Measurements from ENCODE around the gene NOP16. TPM values are rescaled to one million over a fixed set of nuclear protein-coding genes. Genes with fewer than 3 reads are reported as not detected.

NOP16 gene
- total RNA-seq, 2 experiments from 2014 or later: 42.1 to 43.1 TPM

DNA sequence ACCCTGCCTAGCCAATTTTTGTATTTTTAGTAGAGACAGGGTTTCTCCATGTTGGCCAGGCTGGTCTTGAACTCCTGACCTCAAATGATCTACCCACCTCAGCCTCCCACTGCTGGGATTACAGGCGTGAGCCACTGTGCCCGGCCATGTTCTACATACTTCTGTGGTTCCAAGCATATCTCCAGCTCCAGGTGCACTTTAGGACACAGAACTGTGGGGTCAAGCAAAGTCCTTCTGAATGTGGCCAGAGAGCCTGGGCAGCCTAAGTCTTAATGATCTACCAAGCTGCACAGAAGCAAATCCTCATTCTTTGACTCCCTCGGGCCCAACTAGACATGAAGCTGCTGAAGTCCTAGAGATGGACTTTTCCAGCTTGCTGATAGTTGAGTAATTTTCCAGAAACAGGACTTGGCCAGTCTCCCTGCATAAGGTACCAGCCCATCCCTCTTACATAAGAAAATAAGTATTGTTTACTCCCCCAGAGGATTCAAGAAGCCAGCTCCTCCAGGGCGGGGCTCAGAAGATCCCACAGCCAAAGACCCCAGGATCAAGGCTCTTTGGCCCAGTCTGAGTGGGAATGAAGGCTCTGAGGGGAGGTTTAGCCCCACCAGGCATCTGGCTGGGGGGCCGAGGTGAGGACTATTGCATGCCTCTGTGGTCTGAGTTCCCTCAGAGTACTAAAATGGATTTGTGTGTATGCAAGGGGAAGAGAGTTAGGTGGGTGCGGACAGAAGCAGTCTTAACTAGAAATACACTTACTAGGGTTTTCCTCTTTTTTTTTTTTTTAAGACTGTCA is 19.3 kb upstream of the NOP16 start:
- Mint-ChIP-seq H3K27ac (no peak overlapping the region), H3K4me3 (no peak overlapping the region), H3K4me1 (ENCODE audit: low read depth) (peaks cover 11% of the 10 kb centered on the region), H3K27me3 (ENCODE audit: low read depth) (no peaks in the 10 kb centered on the region), H3K36me3 (ENCODE audit: low read depth) (peaks cover 9% of the 10 kb centered on the region), H3K9me3 (no peaks in the 10 kb centered on the region)
- CTCF ChIA-PET: interaction anchor here (1.1 to 1.5 kb wide), 2 partner anchors 9 to 16 kb away, joined by 3 to 4 read pairs; no protein-coding TSS in a partner anchor
- intact Hi-C loops (cut with micrococcal nuclease): no loop called here
- no peak for DNase-seq

- H3K4me1 Mint-ChIP-seq (ENCODE audit: low read depth): peaks cover 7% of the 10 kb centered on the region
- no peaks in the 10 kb centered on the region for H3K27me3 Mint-ChIP-seq (ENCODE audit: low read depth)
- H3K36me3 Mint-ChIP-seq (ENCODE audit: low read depth): peaks cover 9% of the 10 kb centered on the region
These were observed 18.1 kb upstream of the NOP16 start for GRCh38 chr5:176406436-176407052.

GRCh38 chr5:176405656-176406435 is 17.4 kb upstream of the NOP16 start:
- CTCF ChIA-PET: interaction anchor here (0.7 to 1.5 kb wide), 3 partner anchors 11 to 102 kb away, joined by 3 to 4 read pairs (median 4); no protein-coding TSS in a partner anchor
- H3K9me3 Mint-ChIP-seq: no peaks in the 10 kb centered on the region
- no peak for DNase-seq
- H3K4me1 Mint-ChIP-seq (ENCODE audit: low read depth): peaks cover under 1% of the 10 kb centered on the region
- no peak overlapping the region for H3K27ac Mint-ChIP-seq
- peaks cover 9% of the 10 kb centered on the region for H3K36me3 Mint-ChIP-seq (ENCODE audit: low read depth)
- no peak overlapping the region for H3K4me3 Mint-ChIP-seq
- intact Hi-C loops (cut with micrococcal nuclease): no loop called here
- H3K27me3 Mint-ChIP-seq (ENCODE audit: low read depth): no peaks in the 10 kb centered on the region

More at GRCh38 chr5:176406436-176407052, 18.1 kb upstream of the NOP16 start:
- CTCF ChIA-PET: interaction anchor here (1.1 to 1.5 kb wide), 2 partner anchors 11 to 15 kb away, joined by 3 to 4 read pairs; no protein-coding TSS in a partner anchor
- H3K4me3 Mint-ChIP-seq: no peak overlapping the region
- intact Hi-C loops (cut with micrococcal nuclease): no loop called here
- no peaks in the 10 kb centered on the region for H3K9me3 Mint-ChIP-seq
- DNase-seq: no peak
- no peak overlapping the region for H3K27ac Mint-ChIP-seq

GRCh38 chr5:176401281-176402205 is 13.1 kb upstream of the NOP16 start:
- Mint-ChIP-seq H3K4me3 (no peak overlapping the region), H3K9me3 (no peaks in the 10 kb centered on the region)
- CTCF ChIA-PET: no interaction called here

GRCh38 chr5:176400382-176401156 is 12.2 kb upstream of the NOP16 start:
- H3K4me3 Mint-ChIP-seq: no peak overlapping the region
- CTCF ChIA-PET: interaction anchor here (0.6 to 0.8 kb wide), 2 partner anchors 30 to 46 kb away, joined by 3 to 5 read pairs; no protein-coding TSS in a partner anchor
- no peak for DNase-seq
- intact Hi-C loops (cut with micrococcal nuclease): no loop called here
- H3K9me3 Mint-ChIP-seq: no peaks in the 10 kb centered on the region
- peaks cover 6% of the 10 kb centered on the region for H3K36me3 Mint-ChIP-seq (ENCODE audit: low read depth)
- no peaks in the 10 kb centered on the region for H3K27me3 Mint-ChIP-seq (ENCODE audit: low read depth)
- no peak overlapping the region for H3K27ac Mint-ChIP-seq
- no peaks in the 10 kb centered on the region for H3K4me1 Mint-ChIP-seq (ENCODE audit: low read depth)

More at GRCh38 chr5:176401281-176402205, 13.1 kb upstream of the NOP16 start:
- intact Hi-C loops (cut with micrococcal nuclease): no loop called here
- Mint-ChIP-seq H3K27ac (no peak overlapping the region), H3K36me3 (ENCODE audit: low read depth) (peaks cover 8% of the 10 kb centered on the region), H3K4me1 (ENCODE audit: low read depth) (no peaks in the 10 kb centered on the region), H3K27me3 (ENCODE audit: low read depth) (no peaks in the 10 kb centered on the region)
- DNase-seq: no peak

DNA sequence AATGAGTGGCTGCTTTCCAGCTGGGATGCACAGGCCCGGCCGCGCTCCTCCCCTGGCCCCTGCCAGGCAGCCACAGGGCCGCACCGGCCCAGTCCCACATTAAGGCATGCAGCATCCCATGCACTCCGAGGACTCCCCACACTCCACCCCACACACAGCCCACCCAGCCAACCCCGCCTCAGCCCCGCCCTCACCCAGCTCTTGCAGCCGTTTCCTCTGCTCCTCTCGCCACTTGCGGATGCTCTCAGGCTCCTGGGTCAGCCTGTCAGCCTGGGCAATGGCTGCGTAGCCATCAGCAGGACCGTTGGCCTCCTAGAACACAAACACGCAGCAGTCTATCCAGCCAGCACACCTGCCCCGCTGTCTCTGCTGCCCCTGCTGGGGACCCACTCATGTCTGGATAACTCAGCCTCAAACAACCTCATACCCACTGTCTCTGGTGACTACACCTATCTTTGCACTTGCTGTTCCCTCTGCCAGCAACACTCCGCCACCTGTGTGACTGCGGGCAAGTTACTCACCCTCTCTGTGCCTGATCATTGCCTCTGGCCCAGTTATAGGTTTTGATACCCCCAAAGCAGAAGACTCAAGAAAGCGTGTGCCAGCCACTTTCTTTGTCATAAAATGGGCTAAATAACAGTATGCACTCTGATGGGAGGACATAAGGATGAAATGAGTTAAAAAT is 9.5 kb upstream of the NOP16 start:
- CTCF ChIA-PET: no interaction called here
- peaks cover 6% of the 10 kb centered on the region for H3K36me3 Mint-ChIP-seq (ENCODE audit: low read depth)
- H3K27me3 Mint-ChIP-seq (ENCODE audit: low read depth): no peaks in the 10 kb centered on the region
- intact Hi-C loops (cut with micrococcal nuclease): no loop called here
- no peaks in the 10 kb centered on the region for H3K4me1 Mint-ChIP-seq (ENCODE audit: low read depth)
- no peaks in the 10 kb centered on the region for H3K9me3 Mint-ChIP-seq
- H3K27ac Mint-ChIP-seq: no peak overlapping the region
- H3K4me3 Mint-ChIP-seq: no peak overlapping the region
- no peak for DNase-seq

- intact Hi-C loops (cut with micrococcal nuclease): no loop called here
- Mint-ChIP-seq H3K4me1 (ENCODE audit: low read depth) (no peaks in the 10 kb centered on the region), H3K4me3 (no peak overlapping the region), H3K27me3 (ENCODE audit: low read depth) (no peaks in the 10 kb centered on the region), H3K9me3 (no peaks in the 10 kb centered on the region), H3K27ac (no peak overlapping the region), H3K36me3 (ENCODE audit: low read depth) (peaks cover 8% of the 10 kb centered on the region)
- CTCF ChIA-PET: no interaction called here
- no peak for DNase-seq
These were observed 7.9 kb upstream of the NOP16 start for GRCh38 chr5:176396330-176396729.

DNA sequence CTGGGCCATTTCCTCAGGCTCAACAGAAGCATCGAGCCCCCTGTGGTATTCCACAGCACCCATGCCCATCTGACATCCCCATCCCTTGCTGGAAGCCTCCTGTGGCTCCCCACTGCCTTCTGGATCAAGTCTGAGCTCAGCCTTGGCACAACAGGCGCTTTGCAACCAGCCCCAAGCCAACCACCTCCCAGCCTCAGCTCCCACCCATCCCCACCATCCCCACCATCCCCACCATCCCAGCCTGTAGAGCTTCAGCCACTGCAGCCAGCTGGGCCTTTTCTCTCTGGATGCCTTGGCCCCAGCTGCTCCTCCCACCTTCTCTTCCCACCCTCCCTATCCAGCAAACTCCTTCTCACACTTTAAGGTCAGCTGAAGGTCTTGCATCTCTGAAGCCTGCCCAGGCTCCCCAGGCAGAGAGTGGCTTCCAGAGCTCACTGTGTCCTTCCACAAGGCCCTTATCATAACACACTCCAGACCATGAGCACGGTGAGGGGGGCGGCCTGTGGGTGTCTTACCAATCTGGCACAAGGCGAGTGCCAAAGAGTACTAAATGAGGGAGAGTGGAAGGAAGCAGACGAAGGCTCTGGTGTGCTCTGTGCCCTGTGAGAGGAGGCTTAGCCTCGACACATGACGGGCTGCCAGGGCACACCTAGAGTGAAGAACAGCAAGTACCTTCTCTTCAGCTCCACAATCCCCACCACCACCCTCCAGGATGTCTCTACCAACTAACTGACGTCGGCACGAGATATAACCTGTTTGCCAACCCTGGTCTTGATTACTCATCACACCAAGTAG is 6.7 kb upstream of the NOP16 start:
- intact Hi-C loops (cut with micrococcal nuclease): no loop called here
- peaks cover 2% of the 10 kb centered on the region for H3K4me1 Mint-ChIP-seq (ENCODE audit: low read depth)
- H3K27ac Mint-ChIP-seq: no peak overlapping the region
- no peak for DNase-seq
- no peaks in the 10 kb centered on the region for H3K27me3 Mint-ChIP-seq (ENCODE audit: low read depth)
- CTCF ChIA-PET: no interaction called here
- H3K4me3 Mint-ChIP-seq: no peak overlapping the region
- peaks cover 14% of the 10 kb centered on the region for H3K36me3 Mint-ChIP-seq (ENCODE audit: low read depth)
- H3K9me3 Mint-ChIP-seq: no peaks in the 10 kb centered on the region

DNA sequence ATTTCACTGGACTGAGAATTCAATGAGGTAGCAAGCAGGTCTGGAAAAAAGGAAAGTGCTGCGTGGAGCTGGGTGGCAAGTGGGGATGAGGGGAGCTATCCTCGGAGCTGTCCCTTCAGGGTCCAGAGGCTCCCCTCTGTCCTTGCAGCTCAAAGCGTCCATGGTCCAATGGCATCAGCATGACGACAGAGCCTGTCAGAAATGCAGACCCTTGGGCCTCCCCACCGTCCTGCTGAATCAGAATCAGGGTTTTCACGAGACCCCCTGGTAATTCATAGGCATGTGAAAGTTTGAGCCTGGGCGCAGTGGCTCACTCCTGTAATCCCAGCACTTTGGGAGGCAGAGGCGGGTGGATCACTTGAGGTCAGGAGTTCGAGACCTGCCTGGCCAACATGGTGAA is 5.7 kb upstream of the NOP16 start:
- Mint-ChIP-seq H3K9me3 (no peaks in the 10 kb centered on the region), H3K27ac (no peak overlapping the region), H3K4me3 (no peak overlapping the region), H3K36me3 (ENCODE audit: low read depth) (peaks cover 19% of the 10 kb centered on the region), H3K27me3 (ENCODE audit: low read depth) (no peaks in the 10 kb centered on the region), H3K4me1 (ENCODE audit: low read depth) (peaks cover 8% of the 10 kb centered on the region)
- DNase-seq: no peak
- CTCF ChIA-PET: no interaction called here
- intact Hi-C loops (cut with micrococcal nuclease): no loop called here

- Mint-ChIP-seq H3K27ac (no peak overlapping the region), H3K4me3 (no peak overlapping the region), H3K36me3 (ENCODE audit: low read depth) (peaks cover 22% of the 10 kb centered on the region), H3K9me3 (no peaks in the 10 kb centered on the region), H3K4me1 (ENCODE audit: low read depth) (peaks cover 8% of the 10 kb centered on the region), H3K27me3 (ENCODE audit: low read depth) (no peaks in the 10 kb centered on the region)
- no peak for DNase-seq
- intact Hi-C loops (cut with micrococcal nuclease): no loop called here
- CTCF ChIA-PET: no interaction called here
These were observed 4.1 kb upstream of the NOP16 start for GRCh38 chr5:176392526-176392925.
